Neural cell (in vitro differentiated cells): ENCODE results near the gene LRTM1. TPM values are rescaled to one million over a fixed set of nuclear protein-coding genes. Genes with fewer than 3 reads are reported as not detected.

Experiments used
- H2AFZ ChIP-seq: fragments of 200-600, 300-800 bp; sonication (generic), shearing (Covaris generic); 2 replicates; pipeline ENCODE4 v1.6.0; 2014; ENCODE audit warnings: low read depth, mild to moderate bottlenecking, antibody characterized with exemption, low read length, moderate library complexity
- H3F3A ChIP-seq: fragments of 200-600 bp; shearing (Covaris generic); 2 replicates; pipeline ENCODE4 v1.6.1; 2016; ENCODE audit warnings: mild to moderate bottlenecking, moderate library complexity, mixed read lengths, antibody characterized with exemption, low read length; ENCODE audit not compliant: insufficient read depth, poor library complexity, severe bottlenecking
- H3K27ac ChIP-seq: fragments of 200-600, 300-800 bp; sonication (generic), shearing (Covaris generic); 2 replicates; pipeline ENCODE4 v1.5.1; 2014; ENCODE audit warnings: mild to moderate bottlenecking, low read length, moderate library complexity
- H3K27me3 ChIP-seq: fragments of 300-800, 200-600 bp; sonication (generic), shearing (Covaris generic); 2 replicates; pipeline ENCODE4 v1.6.0; 2014; ENCODE audit warnings: mild to moderate bottlenecking, low read depth, low read length, moderate library complexity; ENCODE audit not compliant: insufficient read depth
- H3K36me3 ChIP-seq: fragments of 300-800, 200-600 bp; sonication (generic), shearing (Covaris generic); 2 replicates; pipeline ENCODE4 v1.5.1; 2014; ENCODE audit warnings: mild to moderate bottlenecking, antibody characterized with exemption, low read length, moderate library complexity; ENCODE audit not compliant: insufficient read depth
- H3K4me2 ChIP-seq: fragments of 300-800, 200-600 bp; sonication (generic), shearing (Covaris generic); 2 replicates; pipeline ENCODE4 v1.6.0; 2014; ENCODE audit warnings: mild to moderate bottlenecking, low read length
- H3K4me3 ChIP-seq: fragments of 300-800, 200-600 bp; sonication (generic), shearing (Covaris generic); 2 replicates; pipeline ENCODE4 v1.5.1; 2014; ENCODE audit warnings: mild to moderate bottlenecking, low read length, moderate library complexity
- H3K79me2 ChIP-seq: fragments of 200-600 bp; shearing (Covaris generic); replicated peaks from 2 replicates; pipeline ENCODE4 v1.6.0; 2014; ENCODE audit warnings: mild to moderate bottlenecking, low read length, moderate library complexity; ENCODE audit not compliant: insufficient read depth
- H3K9ac ChIP-seq: fragments of 300-800, 200-600 bp; sonication (generic), shearing (Covaris generic); 2 replicates; pipeline ENCODE4 v1.6.1; 2016; ENCODE audit warnings: mild to moderate bottlenecking, low read length, mixed read lengths
- H3K9me2 ChIP-seq: fragments of 200-600 bp; shearing (Covaris generic); 2 replicates; pipeline ENCODE4 v1.6.1; 2016; ENCODE audit warnings: mild to moderate bottlenecking, low read length, mixed read lengths; ENCODE audit not compliant: insufficient read depth
- H3K9me3 ChIP-seq: fragments of 200-600, 300-800 bp; sonication (generic), shearing (Covaris generic); 2 replicates; pipeline ENCODE4 v1.6.1; 2016; ENCODE audit warnings: mild to moderate bottlenecking, mixed run types, low read length, moderate library complexity, mixed read lengths
- H4K20me1 ChIP-seq: fragments of 200-600 bp; shearing (Covaris generic); 2 replicates; pipeline ENCODE4 v1.6.1; 2016; ENCODE audit warnings: mild to moderate bottlenecking, mixed run types; ENCODE audit not compliant: insufficient read depth
- EP300 ChIP-seq: fragments of 450-650 bp; conservative IDR thresholded peaks from 2 replicates; pipeline ENCODE4 v1.6.1; 2014; ENCODE audit warnings: antibody characterized with exemption, mild to moderate bottlenecking, moderate library complexity; ENCODE audit not compliant: poor library complexity, severe bottlenecking
- EZH2 ChIP-seq: fragments of 200-600, 300-800 bp; shearing (Covaris generic), sonication (generic); IDR thresholded peaks from 2 replicates; pipeline ENCODE4 v1.6.1; 2014; ENCODE audit warnings: antibody characterized with exemption, low read length, borderline replicate concordance, mild to moderate bottlenecking; ENCODE audit not compliant: insufficient read depth, poor library complexity, severe bottlenecking
- MXI1 ChIP-seq: fragments of 450-650 bp; conservative IDR thresholded peaks from 2 replicates; pipeline ENCODE4 v1.6.1; 2014; ENCODE audit warnings: antibody characterized with exemption, mild to moderate bottlenecking; ENCODE audit not compliant: poor library complexity, severe bottlenecking
- POLR2AphosphoS5 ChIP-seq: IDR thresholded peaks from 2 replicates; pipeline ENCODE4 v1.6.1; 2012
- RAD21 ChIP-seq: fragments of 450-650 bp; conservative IDR thresholded peaks from 2 replicates; pipeline ENCODE4 v1.6.1; 2014; ENCODE audit warnings: antibody characterized with exemption, mild to moderate bottlenecking, moderate library complexity
- SMC3 ChIP-seq: fragments of 450-650 bp; conservative IDR thresholded peaks from 2 replicates; pipeline ENCODE4 v1.6.1; 2014; ENCODE audit warnings: antibody characterized with exemption, mild to moderate bottlenecking, moderate library complexity; ENCODE audit not compliant: poor library complexity
- TAF1 ChIP-seq: IDR thresholded peaks from 2 replicates; pipeline ENCODE4 v1.6.1; 2012; ENCODE audit warnings: low read depth
- polyA plus RNA-seq: library from polyadenylated mRNA; depleted of rRNA; stranded (reverse); fragments of >200 nt; gene quantifications from 2 replicates; pipeline ENCODE4 v1.2.3, GENCODE V29; 2014
- TF ChIP-seq, protein P1 (sequence below): fragments of 450-650 bp; IDR thresholded peaks from 2 replicates; pipeline ENCODE4 v1.5.1; 2014; ENCODE audit warnings: antibody characterized with exemption, mild to moderate bottlenecking, moderate library complexity; ENCODE audit not compliant: poor library complexity, severe bottlenecking
- TF ChIP-seq, protein P2 (sequence below): IDR thresholded peaks from 2 replicates; pipeline ENCODE4 v1.6.1; 2012; ENCODE audit warnings: borderline replicate concordance

LRTM1 gene
- polyA plus RNA-seq, 1 donor from 2014 or later: not detected

DNA sequence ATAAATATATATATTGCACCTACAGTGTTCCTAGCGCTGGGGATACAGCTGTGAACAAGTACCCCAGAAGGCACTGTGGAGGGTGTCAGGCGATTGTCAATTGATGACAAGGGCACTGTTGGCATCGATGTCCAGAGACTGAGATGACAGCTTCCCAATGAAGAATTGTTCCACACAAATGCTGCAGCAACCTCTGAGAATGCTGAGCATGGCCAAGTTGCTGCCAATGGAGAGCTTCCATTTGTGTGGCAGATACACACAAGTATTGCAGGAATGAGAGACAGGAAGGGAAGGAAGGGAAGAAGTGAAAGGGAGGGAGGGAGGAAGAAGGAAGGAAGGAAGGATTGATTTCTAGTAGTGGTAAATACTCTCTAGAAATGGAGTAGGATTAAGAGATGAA is 21.9 kb downstream of the LRTM1 start:
- Histone ChIP-seq H3K36me3 (no peaks in the 10 kb centered on the region), H3K9me2 (no peaks in the 10 kb centered on the region), H3K27me3 (no peaks in the 10 kb centered on the region), H3K9ac (no peak overlapping the region), H3F3A (no peaks in the 10 kb centered on the region), H3K4me2 (no peak overlapping the region), H2AFZ (no peak overlapping the region), H3K4me3 (no peak overlapping the region), H3K9me3 (no peaks in the 10 kb centered on the region), H3K27ac (no peak overlapping the region), H4K20me1 (no peaks in the 10 kb centered on the region), H3K79me2 (no peaks in the 10 kb centered on the region)
- TF ChIP-seq RAD21 (no peak), EP300 (no peak), TAF1 (no peak)
- TF ChIP-seq, protein P1, sequence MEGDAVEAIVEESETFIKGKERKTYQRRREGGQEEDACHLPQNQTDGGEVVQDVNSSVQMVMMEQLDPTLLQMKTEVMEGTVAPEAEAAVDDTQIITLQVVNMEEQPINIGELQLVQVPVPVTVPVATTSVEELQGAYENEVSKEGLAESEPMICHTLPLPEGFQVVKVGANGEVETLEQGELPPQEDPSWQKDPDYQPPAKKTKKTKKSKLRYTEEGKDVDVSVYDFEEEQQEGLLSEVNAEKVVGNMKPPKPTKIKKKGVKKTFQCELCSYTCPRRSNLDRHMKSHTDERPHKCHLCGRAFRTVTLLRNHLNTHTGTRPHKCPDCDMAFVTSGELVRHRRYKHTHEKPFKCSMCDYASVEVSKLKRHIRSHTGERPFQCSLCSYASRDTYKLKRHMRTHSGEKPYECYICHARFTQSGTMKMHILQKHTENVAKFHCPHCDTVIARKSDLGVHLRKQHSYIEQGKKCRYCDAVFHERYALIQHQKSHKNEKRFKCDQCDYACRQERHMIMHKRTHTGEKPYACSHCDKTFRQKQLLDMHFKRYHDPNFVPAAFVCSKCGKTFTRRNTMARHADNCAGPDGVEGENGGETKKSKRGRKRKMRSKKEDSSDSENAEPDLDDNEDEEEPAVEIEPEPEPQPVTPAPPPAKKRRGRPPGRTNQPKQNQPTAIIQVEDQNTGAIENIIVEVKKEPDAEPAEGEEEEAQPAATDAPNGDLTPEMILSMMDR: no peak

DNA sequence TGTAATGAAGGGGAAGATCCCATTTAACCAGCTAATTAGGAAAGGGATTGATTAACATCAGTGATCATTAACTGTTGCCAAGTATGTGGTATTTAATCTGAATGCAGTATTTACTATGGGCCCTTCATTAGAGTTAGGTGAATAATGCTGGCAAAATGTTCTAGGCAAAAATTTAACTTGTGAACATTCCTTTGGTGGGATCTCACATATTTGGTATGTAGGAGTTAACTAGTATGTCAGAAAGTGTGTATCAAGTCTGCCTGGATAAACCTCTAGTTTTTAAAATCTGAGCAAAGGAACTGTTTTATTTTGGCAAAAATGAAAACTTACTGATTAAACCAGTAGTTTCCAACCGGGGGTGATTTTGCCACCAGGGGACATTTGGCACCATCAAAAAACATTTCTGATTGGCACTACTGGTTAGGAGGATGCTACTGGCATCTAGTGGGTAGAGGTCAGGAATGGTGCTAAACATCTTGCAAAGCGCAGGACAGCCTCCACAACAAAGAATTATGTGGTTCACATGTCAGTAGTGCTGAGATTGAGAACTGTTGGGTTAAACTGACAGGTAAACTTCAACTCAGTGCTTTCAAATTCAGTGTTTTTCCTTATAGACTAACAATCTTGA is 22.5 kb downstream of the LRTM1 start:
- Histone ChIP-seq H3K9me2 (no peaks in the 10 kb centered on the region), H3K9ac (no peak overlapping the region), H3K27me3 (no peaks in the 10 kb centered on the region), H3K36me3 (no peaks in the 10 kb centered on the region), H3K4me3 (no peak overlapping the region), H3K79me2 (no peaks in the 10 kb centered on the region), H3K4me2 (no peak overlapping the region), H3F3A (no peaks in the 10 kb centered on the region), H3K27ac (no peak overlapping the region), H2AFZ (no peak overlapping the region), H4K20me1 (no peaks in the 10 kb centered on the region), H3K9me3 (no peaks in the 10 kb centered on the region)
- TF ChIP-seq, protein P2, sequence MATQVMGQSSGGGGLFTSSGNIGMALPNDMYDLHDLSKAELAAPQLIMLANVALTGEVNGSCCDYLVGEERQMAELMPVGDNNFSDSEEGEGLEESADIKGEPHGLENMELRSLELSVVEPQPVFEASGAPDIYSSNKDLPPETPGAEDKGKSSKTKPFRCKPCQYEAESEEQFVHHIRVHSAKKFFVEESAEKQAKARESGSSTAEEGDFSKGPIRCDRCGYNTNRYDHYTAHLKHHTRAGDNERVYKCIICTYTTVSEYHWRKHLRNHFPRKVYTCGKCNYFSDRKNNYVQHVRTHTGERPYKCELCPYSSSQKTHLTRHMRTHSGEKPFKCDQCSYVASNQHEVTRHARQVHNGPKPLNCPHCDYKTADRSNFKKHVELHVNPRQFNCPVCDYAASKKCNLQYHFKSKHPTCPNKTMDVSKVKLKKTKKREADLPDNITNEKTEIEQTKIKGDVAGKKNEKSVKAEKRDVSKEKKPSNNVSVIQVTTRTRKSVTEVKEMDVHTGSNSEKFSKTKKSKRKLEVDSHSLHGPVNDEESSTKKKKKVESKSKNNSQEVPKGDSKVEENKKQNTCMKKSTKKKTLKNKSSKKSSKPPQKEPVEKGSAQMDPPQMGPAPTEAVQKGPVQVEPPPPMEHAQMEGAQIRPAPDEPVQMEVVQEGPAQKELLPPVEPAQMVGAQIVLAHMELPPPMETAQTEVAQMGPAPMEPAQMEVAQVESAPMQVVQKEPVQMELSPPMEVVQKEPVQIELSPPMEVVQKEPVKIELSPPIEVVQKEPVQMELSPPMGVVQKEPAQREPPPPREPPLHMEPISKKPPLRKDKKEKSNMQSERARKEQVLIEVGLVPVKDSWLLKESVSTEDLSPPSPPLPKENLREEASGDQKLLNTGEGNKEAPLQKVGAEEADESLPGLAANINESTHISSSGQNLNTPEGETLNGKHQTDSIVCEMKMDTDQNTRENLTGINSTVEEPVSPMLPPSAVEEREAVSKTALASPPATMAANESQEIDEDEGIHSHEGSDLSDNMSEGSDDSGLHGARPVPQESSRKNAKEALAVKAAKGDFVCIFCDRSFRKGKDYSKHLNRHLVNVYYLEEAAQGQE: no peak
- TF ChIP-seq EZH2 (no peak), SMC3 (no peak), MXI1 (no peak), POLR2AphosphoS5 (no peak), EP300 (no peak), TAF1 (no peak), RAD21 (no peak)
- TF ChIP-seq, protein P1: no peak
